Cardiac fibroblast (primary cell): ENCODE data around the gene TNFRSF11A.

Source experiments
- DNase-seq, 2 donors: peaks; one replicate each; pipeline versions ENCODE4 v3.0.0 to v3.0.0-alpha.2; 2010; ENCODE audit warnings: low read depth in 2 of 2
- H3K4me3 ChIP-seq, 2 donors: replicated peaks in 1 of 2; 1 replicate in 1 of 2; 2 replicates in 1 of 2; pipeline ENCODE4 v1.5.1; 2011; ENCODE audit warnings: low read depth in 2 of 2, low read length in 2 of 2, mild to moderate bottlenecking in 2 of 2, moderate library complexity in 1 of 2
- TF ChIP-seq, protein P1 (sequence below): IDR thresholded peaks from one replicate; pipeline ENCODE4 v1.5.1; 2011; ENCODE audit warnings: low read depth, mild to moderate bottlenecking, low read length, inconsistent platforms

Gene TNFRSF11A

DNA sequence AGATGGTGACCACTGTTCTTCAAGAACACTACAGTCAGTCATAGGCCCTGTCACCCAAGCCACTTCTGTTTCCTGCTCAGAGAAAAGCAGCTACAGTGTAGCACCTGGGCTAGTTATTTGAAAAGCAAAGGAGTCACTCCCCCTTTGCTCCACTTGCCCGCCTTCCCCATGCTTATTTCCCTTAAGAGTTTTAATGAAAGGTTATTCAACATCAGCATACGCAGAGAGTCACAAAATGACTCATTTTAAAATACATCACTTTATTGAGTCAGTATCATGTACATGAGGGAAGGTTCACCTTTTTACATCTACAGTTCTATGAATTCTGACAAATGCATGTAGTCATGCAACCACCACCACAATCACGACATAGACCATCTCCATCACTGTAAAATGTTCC lies 71.3 kb downstream of the TNFRSF11A start:
- TF ChIP-seq, protein P1, sequence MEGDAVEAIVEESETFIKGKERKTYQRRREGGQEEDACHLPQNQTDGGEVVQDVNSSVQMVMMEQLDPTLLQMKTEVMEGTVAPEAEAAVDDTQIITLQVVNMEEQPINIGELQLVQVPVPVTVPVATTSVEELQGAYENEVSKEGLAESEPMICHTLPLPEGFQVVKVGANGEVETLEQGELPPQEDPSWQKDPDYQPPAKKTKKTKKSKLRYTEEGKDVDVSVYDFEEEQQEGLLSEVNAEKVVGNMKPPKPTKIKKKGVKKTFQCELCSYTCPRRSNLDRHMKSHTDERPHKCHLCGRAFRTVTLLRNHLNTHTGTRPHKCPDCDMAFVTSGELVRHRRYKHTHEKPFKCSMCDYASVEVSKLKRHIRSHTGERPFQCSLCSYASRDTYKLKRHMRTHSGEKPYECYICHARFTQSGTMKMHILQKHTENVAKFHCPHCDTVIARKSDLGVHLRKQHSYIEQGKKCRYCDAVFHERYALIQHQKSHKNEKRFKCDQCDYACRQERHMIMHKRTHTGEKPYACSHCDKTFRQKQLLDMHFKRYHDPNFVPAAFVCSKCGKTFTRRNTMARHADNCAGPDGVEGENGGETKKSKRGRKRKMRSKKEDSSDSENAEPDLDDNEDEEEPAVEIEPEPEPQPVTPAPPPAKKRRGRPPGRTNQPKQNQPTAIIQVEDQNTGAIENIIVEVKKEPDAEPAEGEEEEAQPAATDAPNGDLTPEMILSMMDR, result no peak
- H3K4me3 ChIP-seq, result no peak overlapping the region
- no peak for DNase-seq

DNA sequence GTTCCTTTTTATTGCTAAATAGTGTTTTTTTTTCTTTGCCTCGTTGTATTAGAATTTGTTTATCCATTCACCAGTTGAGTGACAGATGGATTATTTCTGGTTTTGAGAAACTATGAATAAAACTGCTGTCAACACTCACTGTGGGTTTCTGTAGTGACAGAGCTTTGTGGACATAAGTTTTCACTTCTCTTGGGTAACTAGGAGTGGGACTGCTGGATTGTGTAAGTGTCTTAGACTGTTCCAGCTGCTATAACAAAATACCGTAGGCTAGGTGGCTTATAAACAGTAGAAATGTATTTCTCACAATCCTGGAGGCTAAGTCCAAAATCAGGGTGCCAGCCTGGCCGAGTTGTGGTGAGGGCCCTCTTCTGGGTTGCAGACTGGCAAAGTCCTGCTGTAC lies 71.9 kb downstream of the TNFRSF11A start:
- DNase-seq, result no peak
- TF ChIP-seq, protein P1, result no peak
- no peak overlapping the region for H3K4me3 ChIP-seq

GRCh38 chr18:62398291-62398690 lies 73.2 kb downstream of the TNFRSF11A start:
- TF ChIP-seq, protein P1, result no peak
- no peak for DNase-seq
- no peak overlapping the region for H3K4me3 ChIP-seq

- no peak for DNase-seq
- TF ChIP-seq, protein P1, result no peak
- H3K4me3 ChIP-seq, result no peak overlapping the region
Observed at GRCh38 chr18:62399276-62399675, 74.2 kb downstream of the TNFRSF11A start.

DNA sequence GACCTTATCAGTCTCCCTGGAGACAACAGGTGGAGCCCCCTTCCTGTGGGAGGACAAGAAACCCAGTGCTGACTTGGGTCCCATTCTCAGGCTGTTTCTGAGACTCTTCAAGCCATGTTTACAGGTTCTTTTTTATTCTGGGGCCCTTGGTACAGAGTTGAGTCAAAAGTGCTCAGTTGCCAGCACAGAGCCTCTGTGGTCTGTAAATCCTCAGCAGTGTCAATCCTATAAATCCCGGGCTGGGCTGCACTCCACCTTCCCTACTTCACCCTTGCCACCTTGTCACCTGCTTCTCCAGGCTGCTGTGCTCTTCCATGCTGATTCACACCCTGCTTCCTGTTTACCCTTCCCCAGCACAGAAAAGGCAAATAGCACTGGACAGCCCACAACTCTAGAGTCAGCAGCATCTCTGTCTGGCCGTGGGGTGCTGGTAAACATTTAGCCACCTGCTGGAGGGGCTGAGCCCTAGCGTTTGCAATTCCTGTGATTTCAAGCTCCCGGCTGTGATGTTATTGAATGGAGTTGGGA lies 74.7 kb downstream of the TNFRSF11A start:
- H3K4me3 ChIP-seq, result no peak overlapping the region

GRCh38 chr18:62400916-62401315 lies 75.8 kb downstream of the TNFRSF11A start:
- no peak for DNase-seq
- H3K4me3 ChIP-seq, result no peak overlapping the region
- TF ChIP-seq, protein P1, result no peak

More for the DNA sequence above, 74.7 kb downstream of the TNFRSF11A start:
- peak; percentile 7 to 15 for DNase-seq
- TF ChIP-seq, protein P1, result peak; percentile 20

- no peak overlapping the region for H3K4me3 ChIP-seq
- TF ChIP-seq, protein P1, result no peak
- DNase-seq, result no peak
Observed at GRCh38 chr18:62402342-62402948, 77.3 kb downstream of the TNFRSF11A start.
